ENCODE measurements around the gene ARHGAP12.

DNA sequence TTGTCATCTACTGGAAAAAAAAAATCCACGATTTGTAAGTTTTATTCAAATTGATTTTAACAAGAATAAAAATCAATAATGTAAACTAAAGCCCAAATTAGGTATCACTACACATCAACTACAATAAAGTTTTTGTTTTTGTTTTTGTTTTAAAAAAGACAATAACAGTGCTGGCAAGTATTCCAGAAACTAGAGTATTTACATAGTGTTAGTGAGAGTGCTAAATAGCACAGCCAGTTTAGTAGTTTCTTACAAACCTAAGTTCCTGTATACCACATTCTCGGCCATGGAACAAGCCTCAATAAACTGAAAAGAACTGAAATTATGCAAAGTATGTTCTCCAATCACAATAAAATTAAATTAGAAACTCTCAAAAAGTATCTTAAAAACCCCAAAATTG, 8.1 kb downstream of the ARHGAP12 start:
- TF ChIP-seq, protein P1, sequence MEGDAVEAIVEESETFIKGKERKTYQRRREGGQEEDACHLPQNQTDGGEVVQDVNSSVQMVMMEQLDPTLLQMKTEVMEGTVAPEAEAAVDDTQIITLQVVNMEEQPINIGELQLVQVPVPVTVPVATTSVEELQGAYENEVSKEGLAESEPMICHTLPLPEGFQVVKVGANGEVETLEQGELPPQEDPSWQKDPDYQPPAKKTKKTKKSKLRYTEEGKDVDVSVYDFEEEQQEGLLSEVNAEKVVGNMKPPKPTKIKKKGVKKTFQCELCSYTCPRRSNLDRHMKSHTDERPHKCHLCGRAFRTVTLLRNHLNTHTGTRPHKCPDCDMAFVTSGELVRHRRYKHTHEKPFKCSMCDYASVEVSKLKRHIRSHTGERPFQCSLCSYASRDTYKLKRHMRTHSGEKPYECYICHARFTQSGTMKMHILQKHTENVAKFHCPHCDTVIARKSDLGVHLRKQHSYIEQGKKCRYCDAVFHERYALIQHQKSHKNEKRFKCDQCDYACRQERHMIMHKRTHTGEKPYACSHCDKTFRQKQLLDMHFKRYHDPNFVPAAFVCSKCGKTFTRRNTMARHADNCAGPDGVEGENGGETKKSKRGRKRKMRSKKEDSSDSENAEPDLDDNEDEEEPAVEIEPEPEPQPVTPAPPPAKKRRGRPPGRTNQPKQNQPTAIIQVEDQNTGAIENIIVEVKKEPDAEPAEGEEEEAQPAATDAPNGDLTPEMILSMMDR (IDR thresholded peaks at IDR 0.05 in 8 of 11, conservative IDR thresholded peaks at IDR 0.05 in 3 of 11), result no peak
- no peak for TF ChIP-seq POLR2A (IDR thresholded peaks at IDR 0.05)

Data from spleen (tissue), 7 donors.